Measurements from ENCODE around the gene RTN1. TPM values are rescaled to one million over a fixed set of nuclear protein-coding genes. Genes with fewer than 3 reads are reported as not detected.

The RTN1 gene
- total RNA-seq, 1 donor from 2014 or later, result 2.1 TPM

DNA sequence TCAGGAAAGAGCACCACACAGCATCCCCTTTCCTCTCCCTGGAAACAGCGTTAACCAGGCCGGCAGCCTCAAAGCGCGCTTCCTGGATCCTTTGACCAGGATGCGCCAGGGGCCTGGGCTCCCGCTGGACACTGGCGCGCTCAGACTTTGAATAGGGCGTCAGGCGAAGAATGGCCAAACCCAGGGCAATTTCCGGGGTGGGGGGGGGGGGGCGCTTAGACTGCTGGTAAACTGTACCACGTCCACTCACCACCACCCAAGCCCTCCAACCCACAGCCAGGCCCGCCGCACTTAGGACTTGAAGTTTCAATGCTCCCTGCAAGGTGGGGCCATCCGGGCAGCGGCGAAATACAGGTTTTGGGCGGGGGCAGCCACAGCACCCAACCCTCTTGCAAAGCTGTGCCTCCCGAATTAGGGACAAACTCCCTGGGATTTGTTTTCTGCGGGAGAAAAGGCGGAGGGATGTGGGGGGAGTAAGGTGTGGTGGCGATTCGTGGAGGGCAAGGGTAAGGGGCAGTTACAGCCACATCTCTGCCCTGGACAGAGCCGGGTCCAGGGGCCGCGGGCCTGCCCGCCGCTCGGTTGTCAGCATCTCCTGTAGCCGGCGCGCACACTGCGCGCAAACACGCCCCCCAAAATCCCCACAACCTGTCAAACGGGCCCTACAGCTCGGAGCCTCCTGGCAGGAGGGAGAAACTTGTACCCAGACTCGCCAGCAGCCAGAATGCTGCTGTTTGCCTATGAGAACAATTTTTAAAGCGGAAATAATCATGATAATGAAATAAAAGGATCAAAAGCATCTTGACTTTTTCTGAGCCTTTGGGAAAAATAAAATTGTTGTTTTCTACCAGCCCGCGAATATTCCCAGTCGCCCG, 958 bp downstream of the RTN1 start:
- TF ChIP-seq CTCF (IDR thresholded peaks at IDR 0.05; ENCODE audit: unreplicated experiment), result no peak
- Mint-ChIP-seq H3K4me1 (ENCODE audit: unreplicated experiment) (peaks cover 5% of the 10 kb centered on the region), H3K27ac (ENCODE audit: unreplicated experiment) (no peak overlapping the region), H3K9me3 (ENCODE audit: unreplicated experiment) (no peaks in the 10 kb centered on the region), H3K4me3 (ENCODE audit: unreplicated experiment) (peak overlapping the region; percentile 79), H3K27me3 (ENCODE audit: unreplicated experiment) (peaks cover 4% of the 10 kb centered on the region), H3K36me3 (ENCODE audit: low read depth, unreplicated experiment) (no peaks in the 10 kb centered on the region)
- DNase-seq (ENCODE audit: low spot score), result peak; percentile 43

DNA sequence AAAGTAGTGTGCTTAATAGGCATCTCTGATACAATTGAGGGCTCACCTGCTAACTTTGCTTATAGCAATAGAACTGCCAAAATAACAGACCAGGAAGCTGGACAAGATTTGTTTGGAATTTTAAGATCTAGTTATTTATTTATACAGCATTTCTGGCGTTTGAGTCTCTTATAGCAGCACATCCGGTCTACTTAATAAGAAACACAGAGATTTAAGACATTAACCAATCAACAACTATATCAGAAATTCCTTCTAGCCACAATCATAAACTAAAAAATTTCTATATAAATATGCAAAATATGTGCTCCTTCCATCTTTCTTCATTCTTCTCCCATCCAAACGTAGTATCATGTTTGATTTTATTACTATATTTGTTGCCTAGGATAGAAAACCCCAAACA, 2.6 kb downstream of the RTN1 start:
- H3K36me3 Mint-ChIP-seq (ENCODE audit: low read depth, unreplicated experiment), result no peaks in the 10 kb centered on the region
- H3K4me1 Mint-ChIP-seq (ENCODE audit: unreplicated experiment), result peaks cover 5% of the 10 kb centered on the region
- peaks cover 4% of the 10 kb centered on the region for H3K27me3 Mint-ChIP-seq (ENCODE audit: unreplicated experiment)
- no peak for DNase-seq (ENCODE audit: low spot score)
- no peaks in the 10 kb centered on the region for H3K9me3 Mint-ChIP-seq (ENCODE audit: unreplicated experiment)
- no peak for TF ChIP-seq CTCF (IDR thresholded peaks at IDR 0.05; ENCODE audit: unreplicated experiment)
- H3K4me3 Mint-ChIP-seq (ENCODE audit: unreplicated experiment), result no peak overlapping the region
- H3K27ac Mint-ChIP-seq (ENCODE audit: unreplicated experiment), result no peak overlapping the region

- H3K27ac Mint-ChIP-seq (ENCODE audit: unreplicated experiment), result no peak overlapping the region
- no peaks in the 10 kb centered on the region for H3K36me3 Mint-ChIP-seq (ENCODE audit: low read depth, unreplicated experiment)
- no peak overlapping the region for H3K4me3 Mint-ChIP-seq (ENCODE audit: unreplicated experiment)
- H3K9me3 Mint-ChIP-seq (ENCODE audit: unreplicated experiment), result peaks cover 6% of the 10 kb centered on the region
- DNase-seq (ENCODE audit: low spot score), result no peak
- H3K27me3 Mint-ChIP-seq (ENCODE audit: unreplicated experiment), result peaks cover 2% of the 10 kb centered on the region
- H3K4me1 Mint-ChIP-seq (ENCODE audit: unreplicated experiment), result no peaks in the 10 kb centered on the region
- no peak for TF ChIP-seq CTCF (IDR thresholded peaks at IDR 0.05; ENCODE audit: unreplicated experiment)
These were observed 6.6 kb downstream of the RTN1 start for GRCh38 chr14:59863806-59864525.

DNA sequence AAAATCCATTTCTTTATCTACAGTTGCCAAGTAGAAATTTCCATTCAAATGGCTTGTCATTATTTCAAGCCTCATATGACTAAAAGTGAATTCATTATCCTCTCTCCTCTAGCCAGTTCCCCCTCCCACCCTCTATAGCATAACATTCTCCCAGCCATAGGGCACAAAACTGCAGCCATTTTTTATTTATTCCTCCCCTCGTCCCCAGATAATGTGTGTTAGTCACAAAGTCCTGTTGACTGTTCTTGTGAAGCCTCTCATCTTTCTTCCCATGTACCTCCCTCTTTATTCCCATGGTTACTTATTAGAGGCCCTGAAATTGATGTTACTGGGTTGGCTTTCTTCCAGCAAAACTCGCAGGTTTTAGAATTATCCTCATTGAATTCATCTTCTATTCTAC, 13.2 kb downstream of the RTN1 start:
- peaks cover 1% of the 10 kb centered on the region for H3K27me3 Mint-ChIP-seq (ENCODE audit: unreplicated experiment)
- TF ChIP-seq CTCF (IDR thresholded peaks at IDR 0.05; ENCODE audit: unreplicated experiment), result no peak
- no peak for DNase-seq (ENCODE audit: low spot score)
- H3K36me3 Mint-ChIP-seq (ENCODE audit: low read depth, unreplicated experiment), result no peaks in the 10 kb centered on the region
- H3K4me1 Mint-ChIP-seq (ENCODE audit: unreplicated experiment), result no peaks in the 10 kb centered on the region
- H3K9me3 Mint-ChIP-seq (ENCODE audit: unreplicated experiment), result peaks cover 6% of the 10 kb centered on the region
- no peak overlapping the region for H3K4me3 Mint-ChIP-seq (ENCODE audit: unreplicated experiment)
- no peak overlapping the region for H3K27ac Mint-ChIP-seq (ENCODE audit: unreplicated experiment)

GRCh38 chr14:59852350-59852749, 18.2 kb downstream of the RTN1 start:
- Mint-ChIP-seq H3K27me3 (ENCODE audit: unreplicated experiment) (no peaks in the 10 kb centered on the region), H3K36me3 (ENCODE audit: low read depth, unreplicated experiment) (no peaks in the 10 kb centered on the region), H3K4me3 (ENCODE audit: unreplicated experiment) (no peak overlapping the region), H3K9me3 (ENCODE audit: unreplicated experiment) (no peaks in the 10 kb centered on the region), H3K27ac (ENCODE audit: unreplicated experiment) (no peak overlapping the region), H3K4me1 (ENCODE audit: unreplicated experiment) (peaks cover 23% of the 10 kb centered on the region)
- no peak for TF ChIP-seq CTCF (IDR thresholded peaks at IDR 0.05; ENCODE audit: unreplicated experiment)
- no peak for DNase-seq (ENCODE audit: low spot score)
